ENCODE data around the gene ZC3H12A.
"Not testable (repeated sequence)": the region's sequence is repeated elsewhere in the genome, so short reads cannot be mapped to it uniquely, and the experiment has no call there.

ZC3H12A gene

GRCh38 chr1:37502104-37502503 lies 27.7 kb downstream of the ZC3H12A start:
- Histone ChIP-seq H3K27me3 (replicated peaks) (no peaks in the 10 kb centered on the region), H3K27ac (no peak overlapping the region), H3K36me3 (replicated peaks) (peaks cover 34% of the 10 kb centered on the region), H3K4me3 (ENCODE audit: low read depth, low read length) (no peak overlapping the region)
- in situ Hi-C loops (cut with HindIII; ENCODE audit: low pct_ligation_motif_present, low sequenced_read_pairs) = no loop called here
- no peak for DNase-seq
- TF ChIP-seq CTCF (IDR thresholded peaks at IDR 0.05; ENCODE audit: low read depth, low read length, missing control alignments) = no peak

GRCh38 chr1:37502791-37503190 lies 28.4 kb downstream of the ZC3H12A start:
- H3K36me3 ChIP-seq (replicated peaks) = peaks cover 35% of the 10 kb centered on the region
- H3K4me3 ChIP-seq (ENCODE audit: low read depth, low read length); H3K27me3 ChIP-seq (replicated peaks); in situ Hi-C loops (cut with HindIII; ENCODE audit: low pct_ligation_motif_present, low sequenced_read_pairs); H3K27ac ChIP-seq; DNase-seq: not testable (repeated sequence)

GRCh38 chr1:37506740-37507139 lies 32.4 kb downstream of the ZC3H12A start:
- Histone ChIP-seq H3K36me3 (replicated peaks) (peaks cover 31% of the 10 kb centered on the region), H3K27me3 (replicated peaks) (no peaks in the 10 kb centered on the region), H3K4me3 (ENCODE audit: low read depth, low read length) (no peak overlapping the region), H3K27ac (no peak overlapping the region)
- no peak for TF ChIP-seq CTCF (IDR thresholded peaks at IDR 0.05; ENCODE audit: low read depth, low read length, missing control alignments)
- in situ Hi-C loops (cut with HindIII; ENCODE audit: low pct_ligation_motif_present, low sequenced_read_pairs) = no loop called here
- DNase-seq = no peak

GRCh38 chr1:37509181-37509580 lies 34.8 kb downstream of the ZC3H12A start:
- Histone ChIP-seq H3K27ac (no peak overlapping the region), H3K36me3 (replicated peaks) (peaks cover 41% of the 10 kb centered on the region), H3K4me3 (ENCODE audit: low read depth, low read length) (no peak overlapping the region), H3K27me3 (replicated peaks) (no peaks in the 10 kb centered on the region)
- in situ Hi-C loops (cut with HindIII; ENCODE audit: low pct_ligation_motif_present, low sequenced_read_pairs) = no loop called here
- DNase-seq = no peak
- TF ChIP-seq CTCF (IDR thresholded peaks at IDR 0.05; ENCODE audit: low read depth, low read length, missing control alignments) = peak; percentile 44

- no peak for TF ChIP-seq CTCF (IDR thresholded peaks at IDR 0.05; ENCODE audit: low read depth, low read length, missing control alignments)
- Histone ChIP-seq H3K4me3 (ENCODE audit: low read depth, low read length) (peak overlapping the region; percentile 64), H3K27ac (peak overlapping the region; percentile 15), H3K27me3 (replicated peaks) (no peaks in the 10 kb centered on the region), H3K36me3 (replicated peaks) (peaks cover 22% of the 10 kb centered on the region)
- in situ Hi-C loops (cut with HindIII; ENCODE audit: low pct_ligation_motif_present, low sequenced_read_pairs) = no loop called here
- DNase-seq = peak; percentile 4
Observed at GRCh38 chr1:37513795-37514349, 39.5 kb downstream of the ZC3H12A start.

GRCh38 chr1:37514350-37515184 lies 40.2 kb downstream of the ZC3H12A start, which contains the start of gene MEAF6:
TSS of gene MEAF6 (minus strand) at chr1:37514766. CDS start at chr1:37514746, 20 bp downstream.
- peak; percentile 62 for DNase-seq
- peak; percentile 31 for TF ChIP-seq CTCF (IDR thresholded peaks at IDR 0.05; ENCODE audit: low read depth, low read length, missing control alignments)
- no peaks in the 10 kb centered on the region for H3K27me3 ChIP-seq (replicated peaks)
- in situ Hi-C loops (cut with HindIII; ENCODE audit: low pct_ligation_motif_present, low sequenced_read_pairs) = no loop called here
- peaks cover 16% of the 10 kb centered on the region for H3K36me3 ChIP-seq (replicated peaks)
- H3K27ac ChIP-seq = peak within 1 kb of the TSS; percentile 66
- H3K4me3 ChIP-seq (ENCODE audit: low read depth, low read length) = peak within 1 kb of the TSS; percentile 64
